ENCODE measurements around the gene PRM1.
"Not testable (repeated sequence)": the region's sequence is repeated elsewhere in the genome, so short reads cannot be mapped to it uniquely, and the experiment has no call there.

Gene PRM1

DNA sequence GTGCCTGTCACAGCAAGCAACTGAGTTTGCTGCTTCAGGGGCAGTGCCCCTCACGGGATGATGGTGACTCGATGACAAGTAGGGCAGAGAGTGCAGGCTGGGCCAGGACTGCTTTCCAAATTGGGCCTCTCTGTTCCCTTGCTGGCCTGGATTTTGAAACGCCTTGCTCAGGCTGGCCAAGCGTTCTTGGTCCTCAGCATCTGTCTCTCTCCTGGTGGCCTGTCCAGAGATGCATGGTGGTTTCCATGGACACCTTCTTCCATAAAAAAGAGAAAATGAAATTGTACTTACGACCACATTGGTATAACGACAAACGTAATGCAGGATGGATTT is 19.4 kb upstream of the PRM1 start:
- Histone ChIP-seq H3K27ac (no peak overlapping the region), H3K36me3 (no peaks in the 10 kb centered on the region), H3K9me3 (no peaks in the 10 kb centered on the region), H3K4me1 (ENCODE audit: control insufficient read depth in 1 of 2, insufficient read depth in 1 of 2, low read depth in 1 of 2, low read length in 1 of 2) (peaks cover 19 to 21% of the 10 kb centered on the region in 2 experiments), H3K4me3 (ENCODE audit: low read depth in 1 of 2, low read length in 1 of 2) (no peak overlapping the region), H3K27me3 (no peaks in the 10 kb centered on the region)
- TF ChIP-seq, protein P1, sequence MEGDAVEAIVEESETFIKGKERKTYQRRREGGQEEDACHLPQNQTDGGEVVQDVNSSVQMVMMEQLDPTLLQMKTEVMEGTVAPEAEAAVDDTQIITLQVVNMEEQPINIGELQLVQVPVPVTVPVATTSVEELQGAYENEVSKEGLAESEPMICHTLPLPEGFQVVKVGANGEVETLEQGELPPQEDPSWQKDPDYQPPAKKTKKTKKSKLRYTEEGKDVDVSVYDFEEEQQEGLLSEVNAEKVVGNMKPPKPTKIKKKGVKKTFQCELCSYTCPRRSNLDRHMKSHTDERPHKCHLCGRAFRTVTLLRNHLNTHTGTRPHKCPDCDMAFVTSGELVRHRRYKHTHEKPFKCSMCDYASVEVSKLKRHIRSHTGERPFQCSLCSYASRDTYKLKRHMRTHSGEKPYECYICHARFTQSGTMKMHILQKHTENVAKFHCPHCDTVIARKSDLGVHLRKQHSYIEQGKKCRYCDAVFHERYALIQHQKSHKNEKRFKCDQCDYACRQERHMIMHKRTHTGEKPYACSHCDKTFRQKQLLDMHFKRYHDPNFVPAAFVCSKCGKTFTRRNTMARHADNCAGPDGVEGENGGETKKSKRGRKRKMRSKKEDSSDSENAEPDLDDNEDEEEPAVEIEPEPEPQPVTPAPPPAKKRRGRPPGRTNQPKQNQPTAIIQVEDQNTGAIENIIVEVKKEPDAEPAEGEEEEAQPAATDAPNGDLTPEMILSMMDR (IDR thresholded peaks at IDR 0.05) = no peak

DNA sequence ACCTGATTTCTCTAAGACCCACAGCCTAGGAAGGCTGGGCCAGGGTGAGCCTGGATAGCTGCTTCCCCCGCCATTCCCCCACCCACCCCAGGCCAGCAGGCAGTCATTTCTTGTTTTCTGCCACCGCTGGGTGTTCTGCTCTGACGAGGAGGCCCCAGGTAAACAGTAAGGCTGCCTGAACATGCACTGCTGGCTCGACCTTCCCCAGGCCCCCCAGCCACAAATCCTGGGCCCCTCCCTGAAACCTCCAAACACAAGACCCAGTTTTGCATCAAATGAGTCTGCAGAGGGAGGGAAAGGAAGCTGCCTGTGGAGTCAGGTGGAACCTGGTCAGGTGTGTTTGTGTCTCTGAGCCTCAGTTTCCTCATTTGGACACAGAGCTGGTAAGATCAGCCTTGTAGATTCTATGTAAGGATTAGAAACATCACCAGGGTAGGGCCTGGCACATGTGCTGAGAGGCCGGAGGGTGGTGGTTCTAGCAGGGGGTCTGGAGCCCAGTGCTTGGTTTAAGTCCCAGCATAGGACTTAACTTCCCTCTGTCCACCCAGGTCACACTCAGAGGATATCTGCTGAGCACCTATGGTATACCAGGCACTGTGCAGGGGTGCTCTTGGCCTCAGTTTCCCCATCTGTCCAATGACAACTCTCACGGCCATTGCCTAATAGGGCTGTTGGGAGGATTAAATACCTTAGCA is 18.9 kb upstream of the PRM1 start:
- H3K36me3 ChIP-seq = no peaks in the 10 kb centered on the region
- no peaks in the 10 kb centered on the region for H3K27me3 ChIP-seq
- peaks cover 14 to 16% of the 10 kb centered on the region in 2 experiments for H3K4me1 ChIP-seq (ENCODE audit: control insufficient read depth in 1 of 2, insufficient read depth in 1 of 2, low read depth in 1 of 2, low read length in 1 of 2)
- TF ChIP-seq, protein P1 (IDR thresholded peaks at IDR 0.05) = no peak
- no peak overlapping the region for H3K27ac ChIP-seq
- no peaks in the 10 kb centered on the region for H3K9me3 ChIP-seq
- H3K4me3 ChIP-seq (ENCODE audit: low read depth in 1 of 2, low read length in 1 of 2) = no peak overlapping the region

DNA sequence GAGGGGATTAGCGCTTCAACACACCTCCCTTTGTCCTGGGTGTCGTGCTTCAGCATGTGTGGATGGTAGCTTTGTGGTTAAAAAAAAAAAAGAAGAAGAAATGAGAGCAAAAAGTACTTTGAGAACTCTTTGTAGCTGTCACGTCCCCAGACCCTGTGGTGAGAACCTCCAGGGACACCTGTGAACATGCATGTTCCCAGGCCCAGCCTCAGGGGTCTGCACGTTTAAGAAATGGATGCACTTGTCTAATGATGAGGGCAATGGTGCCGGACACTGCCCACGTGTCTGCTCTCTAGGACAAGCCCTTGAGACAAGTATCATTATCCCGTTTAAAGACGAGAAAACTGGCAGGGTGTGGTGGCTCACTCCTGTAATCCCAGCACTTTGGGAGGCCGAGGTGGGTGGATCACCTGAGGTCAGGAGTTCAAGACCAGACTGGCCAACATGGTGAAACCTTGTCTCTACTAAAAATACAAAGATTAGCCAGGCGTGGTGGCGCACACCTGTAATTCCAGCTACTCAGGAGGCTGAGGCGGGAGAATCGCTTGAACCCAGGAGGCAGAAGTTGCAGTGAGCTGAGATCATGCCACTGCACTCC is 17.9 kb upstream of the PRM1 start:
- H3K4me3 ChIP-seq (ENCODE audit: low read depth in 1 of 2, low read length in 1 of 2) = not testable (repeated sequence)

DNA sequence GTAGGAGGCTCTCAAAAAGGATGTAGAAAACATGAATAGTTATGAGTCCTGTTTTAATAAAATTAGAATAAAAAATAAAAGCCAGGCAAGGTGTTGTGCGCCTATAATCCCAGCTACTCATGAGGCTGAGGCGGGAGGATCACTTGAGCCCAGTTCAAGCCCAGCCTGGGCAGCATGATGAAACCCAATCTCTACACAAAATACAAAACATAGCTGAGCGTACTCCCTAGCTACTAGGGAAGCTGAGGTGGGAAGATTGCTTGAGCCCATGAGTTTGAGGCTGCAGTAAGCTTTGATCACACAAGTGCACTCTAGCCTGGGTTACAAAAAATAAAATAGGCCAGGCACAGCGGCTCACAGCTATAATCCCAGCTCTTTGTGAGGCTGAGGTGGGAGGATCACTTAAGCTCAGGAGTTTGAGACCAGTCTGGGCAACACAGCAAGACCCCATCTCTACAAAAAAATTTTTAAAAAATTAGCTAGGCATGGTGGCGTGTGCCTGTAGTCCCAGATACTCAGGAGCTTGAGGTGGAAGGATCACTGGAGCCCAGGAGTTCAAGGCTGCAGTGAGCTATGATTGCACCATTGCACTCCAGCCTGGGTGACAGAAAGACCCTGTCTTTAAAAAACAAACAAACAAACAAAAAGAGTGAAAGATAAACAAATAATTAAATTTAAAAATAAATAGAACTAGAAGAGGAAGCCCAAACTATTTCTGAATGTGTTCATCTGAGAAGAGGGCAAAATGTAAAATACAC is 17.2 kb upstream of the PRM1 start:
- H3K9me3 ChIP-seq = no peaks in the 10 kb centered on the region
- no peaks in the 10 kb centered on the region for H3K36me3 ChIP-seq
- H3K27ac ChIP-seq = peak overlapping the region; percentile 29
- H3K27me3 ChIP-seq = no peaks in the 10 kb centered on the region
- no peak overlapping the region for H3K4me3 ChIP-seq (ENCODE audit: low read depth in 1 of 2, low read length in 1 of 2)
- TF ChIP-seq, protein P1 (IDR thresholded peaks at IDR 0.05) = no peak
- peaks cover 11 to 13% of the 10 kb centered on the region in 2 experiments for H3K4me1 ChIP-seq (ENCODE audit: control insufficient read depth in 1 of 2, insufficient read depth in 1 of 2, low read depth in 1 of 2, low read length in 1 of 2)

More for the DNA sequence above, 17.9 kb upstream of the PRM1 start:
- peaks cover 11 to 13% of the 10 kb centered on the region in 2 experiments for H3K4me1 ChIP-seq (ENCODE audit: control insufficient read depth in 1 of 2, insufficient read depth in 1 of 2, low read depth in 1 of 2, low read length in 1 of 2)
- not testable (repeated sequence) for H3K36me3 ChIP-seq, H3K27ac ChIP-seq, H3K9me3 ChIP-seq, H3K27me3 ChIP-seq

DNA sequence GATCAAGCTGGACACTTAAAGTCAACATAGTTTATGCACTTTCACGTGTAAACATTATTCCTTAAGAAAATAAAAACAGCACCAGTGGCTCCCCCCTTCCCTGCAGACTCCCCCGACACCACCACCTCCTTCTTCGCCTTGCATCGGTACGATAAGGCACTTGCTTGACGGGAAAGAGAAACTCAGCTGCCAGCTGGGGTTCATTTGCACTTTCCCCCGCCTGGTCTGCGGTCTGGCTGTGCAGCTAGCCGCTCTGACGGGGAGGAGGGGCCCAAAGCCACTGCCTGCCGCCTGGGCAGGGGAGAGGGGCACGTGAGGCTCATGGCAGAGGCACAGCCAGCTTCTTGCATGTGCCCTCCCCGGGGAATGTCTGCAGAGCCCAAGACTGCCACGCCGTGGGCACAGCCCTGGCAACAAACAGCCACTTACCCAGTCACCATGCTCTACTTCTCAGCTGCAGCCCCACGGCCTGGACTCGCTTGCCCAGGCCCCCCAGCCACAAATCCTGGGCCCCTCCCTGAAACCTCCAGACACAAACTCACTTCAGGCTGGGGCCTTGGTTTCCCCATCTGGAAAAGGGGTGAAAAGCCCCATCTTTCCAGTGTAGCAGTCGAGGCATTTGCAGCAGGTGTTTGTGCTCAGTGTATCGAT is 16.5 kb upstream of the PRM1 start:
- Histone ChIP-seq H3K27ac (peak overlapping the region; percentile 29), H3K27me3 (no peaks in the 10 kb centered on the region), H3K4me1 (ENCODE audit: control insufficient read depth in 1 of 2, insufficient read depth in 1 of 2, low read depth in 1 of 2, low read length in 1 of 2) (peaks cover 11 to 13% of the 10 kb centered on the region in 2 experiments), H3K36me3 (no peaks in the 10 kb centered on the region), H3K9me3 (no peaks in the 10 kb centered on the region), H3K4me3 (ENCODE audit: low read depth in 1 of 2, low read length in 1 of 2) (peak overlapping the region in 1 of 2 experiments; percentile 32)
- TF ChIP-seq, protein P1 (IDR thresholded peaks at IDR 0.05) = no peak
